ENCODE measurements around the gene CATSPERD.

The CATSPERD gene

GRCh38 chr19:5782322-5782721, 61.9 kb downstream of the CATSPERD start:
- peaks cover 19% of the 10 kb centered on the region for H3K4me1 Mint-ChIP-seq
- DNase-seq (no peak), ATAC-seq (peak; percentile 26)
- H3K4me3 Mint-ChIP-seq = no peak overlapping the region
- H3K27ac Mint-ChIP-seq = no peak overlapping the region
- no peaks in the 10 kb centered on the region for H3K9me3 Mint-ChIP-seq
- H3K27me3 Mint-ChIP-seq = no peaks in the 10 kb centered on the region

GRCh38 chr19:5782945-5783919, 62.8 kb downstream of the CATSPERD start:
- no peaks in the 10 kb centered on the region for H3K27me3 Mint-ChIP-seq
- peaks cover 23% of the 10 kb centered on the region for H3K4me1 Mint-ChIP-seq
- ATAC-seq = peak; percentile 24
- no peak for DNase-seq
- H3K4me3 Mint-ChIP-seq = no peak overlapping the region
- H3K27ac Mint-ChIP-seq = peak overlapping the region in 1 of 2 donors; percentile 67
- no peaks in the 10 kb centered on the region for H3K9me3 Mint-ChIP-seq

GRCh38 chr19:5784581-5785147, 64.2 kb downstream of the CATSPERD start, which contains the start of gene PRR22:
PRR22 (minus strand) TSS chr19:5784746; CDS start chr19:5784660, 86 bp downstream.
- Mint-ChIP-seq H3K9me3 (no peaks in the 10 kb centered on the region), H3K4me3 (no peak within 1 kb of the TSS), H3K27me3 (no peaks in the 10 kb centered on the region), H3K27ac (peak within 1 kb of the TSS in 1 of 2 donors; percentile 27), H3K4me1 (peaks cover 36% of the 10 kb centered on the region)
- DNase-seq = no peak
- ATAC-seq = peak; percentile 15

- Mint-ChIP-seq H3K4me1 (peaks cover 44% of the 10 kb centered on the region), H3K4me3 (no peak overlapping the region), H3K27me3 (no peaks in the 10 kb centered on the region), H3K9me3 (no peaks in the 10 kb centered on the region), H3K27ac (no peak overlapping the region)
- ATAC-seq (no peak), DNase-seq (no peak)
These were observed 65.0 kb downstream of the CATSPERD start for GRCh38 chr19:5785423-5785822.

GRCh38 chr19:5786593-5787408, 66.4 kb downstream of the CATSPERD start:
- ATAC-seq = no peak
- no peaks in the 10 kb centered on the region for H3K27me3 Mint-ChIP-seq
- no peak for DNase-seq
- peaks cover 53% of the 10 kb centered on the region for H3K4me1 Mint-ChIP-seq
- H3K9me3 Mint-ChIP-seq = no peaks in the 10 kb centered on the region
- H3K4me3 Mint-ChIP-seq = no peak overlapping the region
- peak overlapping the region in 1 of 2 donors; percentile 89 for H3K27ac Mint-ChIP-seq

- no peak for DNase-seq
- peaks cover 53% of the 10 kb centered on the region for H3K4me1 Mint-ChIP-seq
- no peak for ATAC-seq
- H3K27me3 Mint-ChIP-seq = no peaks in the 10 kb centered on the region
- no peaks in the 10 kb centered on the region for H3K9me3 Mint-ChIP-seq
- H3K4me3 Mint-ChIP-seq = no peak overlapping the region
- H3K27ac Mint-ChIP-seq = peak overlapping the region in 1 of 2 donors; percentile 80
These were observed 67.2 kb downstream of the CATSPERD start for GRCh38 chr19:5787409-5788182.

GRCh38 chr19:5788422-5788821, 68.0 kb downstream of the CATSPERD start:
- H3K27ac Mint-ChIP-seq = peak overlapping the region in 1 of 2 donors; percentile 91
- no peak for DNase-seq
- H3K4me3 Mint-ChIP-seq = peak overlapping the region in 1 of 2 donors; percentile 50
- H3K4me1 Mint-ChIP-seq = peaks cover 53% of the 10 kb centered on the region
- ATAC-seq = no peak
- H3K27me3 Mint-ChIP-seq = no peaks in the 10 kb centered on the region
- H3K9me3 Mint-ChIP-seq = no peaks in the 10 kb centered on the region

GRCh38 chr19:5789351-5789761, 68.9 kb downstream of the CATSPERD start:
- peak overlapping the region; percentile 94 to 99 for H3K4me3 Mint-ChIP-seq
- DNase-seq = no peak
- peaks cover 52% of the 10 kb centered on the region for H3K4me1 Mint-ChIP-seq
- H3K27me3 Mint-ChIP-seq = no peaks in the 10 kb centered on the region
- H3K27ac Mint-ChIP-seq = no peak overlapping the region
- no peaks in the 10 kb centered on the region for H3K9me3 Mint-ChIP-seq
- no peak for ATAC-seq

GRCh38 chr19:5789886-5790558, 69.6 kb downstream of the CATSPERD start:
- Mint-ChIP-seq H3K27ac (peak overlapping the region; percentile 99 to 100), H3K4me3 (peak overlapping the region; percentile 94 to 99), H3K4me1 (peaks cover 52% of the 10 kb centered on the region), H3K9me3 (no peaks in the 10 kb centered on the region), H3K27me3 (no peaks in the 10 kb centered on the region)
- ATAC-seq (no peak), DNase-seq (no peak)

GRCh38 chr19:5790559-5791520, 70.4 kb downstream of the CATSPERD start, which contains the start of gene DUS3L:
DUS3L (minus strand) TSS chr19:5791163; CDS start chr19:5791141, 22 bp downstream.
- Mint-ChIP-seq H3K4me1 (peaks cover 49% of the 10 kb centered on the region), H3K27ac (peak within 1 kb of the TSS; percentile 99 to 100), H3K9me3 (no peaks in the 10 kb centered on the region), H3K27me3 (no peaks in the 10 kb centered on the region), H3K4me3 (peak within 1 kb of the TSS; percentile 94 to 99)
- peak; percentile 97 for ATAC-seq
- peak; percentile 95 to 97 for DNase-seq

GRCh38 chr19:5792224-5792623, 71.8 kb downstream of the CATSPERD start:
- Mint-ChIP-seq H3K4me1 (peaks cover 38% of the 10 kb centered on the region), H3K27ac (no peak overlapping the region), H3K9me3 (no peaks in the 10 kb centered on the region), H3K27me3 (no peaks in the 10 kb centered on the region), H3K4me3 (no peak overlapping the region)
- DNase-seq (no peak), ATAC-seq (no peak)

GRCh38 chr19:5793188-5793587, 72.8 kb downstream of the CATSPERD start:
- Mint-ChIP-seq H3K4me1 (peaks cover 35% of the 10 kb centered on the region), H3K9me3 (no peaks in the 10 kb centered on the region), H3K4me3 (no peak overlapping the region), H3K27ac (peak overlapping the region in 1 of 2 donors; percentile 43), H3K27me3 (peaks cover 5% of the 10 kb centered on the region)
- ATAC-seq (no peak), DNase-seq (no peak)

- no peak for DNase-seq
- H3K27me3 Mint-ChIP-seq = peaks cover 27% of the 10 kb centered on the region
These were observed 75.0 kb downstream of the CATSPERD start for GRCh38 chr19:5795382-5795919.

More at GRCh38 chr19:5795382-5795919, 75.0 kb downstream of the CATSPERD start:
- Mint-ChIP-seq H3K4me1 (peaks cover 14% of the 10 kb centered on the region), H3K4me3 (no peak overlapping the region), H3K9me3 (no peaks in the 10 kb centered on the region), H3K27ac (no peak overlapping the region)
- no peak for ATAC-seq
